H1 (cell line): ENCODE data around the gene DIP2C.

Experiments used
- GTF2F1 ChIP-seq: IDR thresholded peaks from 2 replicates; pipeline ENCODE4 v1.6.1; 2012; ENCODE audit warnings: low read depth, low read length, improper control_type of control experiment, borderline replicate concordance
- NRF1 ChIP-seq: IDR thresholded peaks from 2 replicates; pipeline ENCODE4 v1.6.1; 2011; ENCODE audit warnings: mild to moderate bottlenecking, low read depth, low read length, improper control_type of control experiment
- POLR2A ChIP-seq, 2 experiments: IDR thresholded peaks; 1 replicate in 1 of 2; 2 replicates in 1 of 2; pipeline ENCODE4 v1.6.1; 2011; ENCODE audit warnings: low read depth in 2 of 2, low read length in 2 of 2, mild to moderate bottlenecking in 2 of 2; ENCODE audit errors: control extremely low read depth in 1 of 2
- SP1 ChIP-seq: IDR thresholded peaks from 2 replicates; pipeline ENCODE4 v1.6.1; 2011; ENCODE audit warnings: low read depth, low read length

- TF ChIP-seq POLR2A (IDR thresholded peaks at IDR 0.05; ENCODE audit: control extremely low read depth in 1 of 2, low read depth in 2 of 2, low read length in 2 of 2) (no peak), SP1 (no peak), GTF2F1 (no peak), NRF1 (no peak)
Measured at GRCh38 chr10:279232-279631, 410.2 kb downstream of the DIP2C start.
